CD4-positive, alpha-beta T cell treated with Interleukin-6 for 4 hours (primary cell): ENCODE results near the gene NPTXR.

Experiments used
- DNase-seq: peaks from one replicate; pipeline ENCODE4 v3.0.0-alpha.2; 2020; ENCODE audit warnings: mixed read lengths

Gene NPTXR

GRCh38 chr22:38793317-38793716 lies 50.5 kb downstream of the NPTXR start:
- DNase-seq = no peak

DNA sequence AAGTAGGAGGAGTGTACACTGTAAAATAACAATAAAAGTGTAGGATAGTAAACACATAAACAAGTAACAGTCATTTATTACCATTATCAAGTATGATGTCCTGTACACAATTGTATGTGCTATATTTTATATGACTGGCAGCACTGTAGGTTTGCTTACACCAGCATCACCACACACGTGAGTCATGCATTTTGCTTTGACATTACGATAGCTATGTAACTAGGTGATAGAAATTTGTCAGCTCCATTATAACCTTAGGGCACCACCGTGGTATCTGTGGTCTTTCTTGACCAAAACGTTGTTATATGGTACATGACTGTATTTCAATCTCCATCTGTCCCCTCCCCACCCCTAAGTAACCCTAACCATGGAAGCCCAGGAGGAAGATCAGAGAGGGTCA lies 51.0 kb downstream of the NPTXR start:
- DNase-seq = no peak

DNA sequence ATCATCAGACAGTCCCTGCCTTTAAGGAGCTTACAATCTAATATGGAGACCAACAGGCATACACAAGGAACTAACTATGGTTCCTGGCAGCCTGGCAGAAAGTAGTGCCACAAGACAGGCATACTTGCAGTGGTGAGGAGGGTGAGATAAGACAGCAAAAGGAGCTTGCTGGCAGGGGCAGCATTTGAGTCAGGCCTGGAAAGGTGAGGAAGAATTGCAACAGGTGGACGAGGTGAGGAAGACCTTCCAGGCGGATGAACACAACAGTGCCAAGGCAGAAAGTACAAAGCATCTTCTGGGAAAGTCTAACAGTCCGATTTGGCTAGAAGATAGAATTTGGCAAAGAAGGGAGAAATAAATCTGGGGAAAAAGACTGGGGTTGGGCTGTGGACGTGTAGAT lies 54.2 kb downstream of the NPTXR start:
- DNase-seq = no peak

DNA sequence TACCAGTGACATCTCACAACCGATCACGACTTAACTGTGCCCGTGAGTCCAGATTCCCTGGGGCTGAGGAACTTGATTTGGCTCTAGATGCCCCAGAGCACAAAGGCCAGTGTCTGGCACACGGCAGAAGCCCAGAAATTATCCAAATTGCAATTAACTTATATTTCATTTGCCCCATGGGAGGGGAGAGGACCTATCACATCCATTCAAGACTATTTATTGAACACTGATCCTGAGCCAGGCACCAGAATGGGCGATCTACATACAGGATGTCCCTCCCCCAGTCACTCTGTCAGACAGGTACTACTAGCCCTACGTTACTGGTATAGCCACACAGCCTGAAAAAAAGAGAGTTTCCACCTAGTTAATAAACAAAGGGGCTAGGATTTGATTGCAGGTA lies 55.0 kb downstream of the NPTXR start:
- DNase-seq = no peak

GRCh38 chr22:38788021-38788816 lies 55.6 kb downstream of the NPTXR start:
- DNase-seq = no peak

- DNase-seq = no peak
Observed at GRCh38 chr22:38786631-38787030, 57.2 kb downstream of the NPTXR start.

- no peak for DNase-seq
Observed at GRCh38 chr22:38784856-38785255, 59.0 kb downstream of the NPTXR start.

DNA sequence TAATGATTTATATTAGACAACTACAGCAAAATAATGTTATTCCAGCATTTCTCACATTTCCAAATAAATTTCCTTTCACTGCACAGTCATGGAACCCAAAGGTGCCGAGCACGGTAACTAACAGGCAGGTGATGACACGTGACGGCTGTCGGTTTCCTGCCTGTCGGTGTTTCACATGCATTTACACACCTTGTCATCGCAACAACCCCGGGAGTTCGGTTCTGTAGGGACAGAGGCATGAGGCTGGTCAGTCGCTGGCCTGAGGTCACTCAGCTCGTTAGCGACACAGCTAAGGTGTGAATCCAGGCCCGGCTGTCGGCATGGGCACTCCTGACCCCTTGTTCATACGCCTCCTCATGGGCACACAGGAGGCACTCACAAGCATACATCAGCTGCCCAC lies 59.8 kb downstream of the NPTXR start:
- DNase-seq = no peak

DNA sequence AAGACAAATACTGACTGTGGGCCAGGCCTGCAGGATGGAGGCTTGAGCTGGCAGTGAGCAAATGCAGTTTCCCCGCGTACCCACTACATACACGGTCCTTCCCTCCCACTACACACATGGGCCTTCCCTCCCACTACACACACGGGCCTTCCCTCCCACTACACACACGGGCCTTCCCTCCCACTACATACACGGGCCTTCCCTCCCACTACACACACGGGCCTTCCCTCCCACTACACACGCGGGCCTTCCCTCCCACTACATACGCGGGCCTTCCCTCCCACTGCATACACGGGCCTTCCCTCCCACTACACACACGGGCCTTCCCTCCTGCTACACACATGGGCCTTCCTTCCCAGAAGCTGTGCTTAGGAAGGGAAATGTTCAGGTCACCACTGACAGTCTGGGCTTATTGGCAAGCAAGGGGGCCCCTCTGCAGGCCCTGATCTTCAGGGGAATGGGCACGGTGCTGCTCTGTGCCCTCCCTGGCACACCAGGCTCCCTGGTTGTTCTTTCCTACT lies 60.7 kb downstream of the NPTXR start:
- DNase-seq = no peak

- DNase-seq = no peak
Observed at GRCh38 chr22:38782402-38783094, 61.3 kb downstream of the NPTXR start.

DNA sequence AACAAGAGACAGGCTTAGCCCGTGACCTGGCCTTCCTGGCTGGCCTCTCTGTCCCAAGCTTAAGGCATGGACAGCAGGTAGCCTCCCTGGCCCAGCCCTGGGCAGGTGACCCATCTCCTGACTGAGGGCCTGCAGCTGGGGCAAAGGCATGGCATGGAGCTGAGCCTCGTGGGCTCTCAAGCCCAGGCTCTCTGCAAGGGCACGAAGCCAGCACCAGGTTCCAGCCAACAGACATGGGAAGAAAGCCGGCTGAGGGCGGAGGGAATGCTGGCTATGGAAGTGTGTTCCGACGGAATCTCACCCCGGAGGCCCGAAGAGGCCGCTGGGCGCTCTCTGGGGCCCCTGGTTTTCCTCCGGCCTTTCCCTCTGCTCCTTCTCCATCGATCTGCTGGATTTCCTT lies 62.8 kb downstream of the NPTXR start:
- no peak for DNase-seq

- DNase-seq = no peak
Observed at GRCh38 chr22:38777087-38777671, 66.6 kb downstream of the NPTXR start.

DNA sequence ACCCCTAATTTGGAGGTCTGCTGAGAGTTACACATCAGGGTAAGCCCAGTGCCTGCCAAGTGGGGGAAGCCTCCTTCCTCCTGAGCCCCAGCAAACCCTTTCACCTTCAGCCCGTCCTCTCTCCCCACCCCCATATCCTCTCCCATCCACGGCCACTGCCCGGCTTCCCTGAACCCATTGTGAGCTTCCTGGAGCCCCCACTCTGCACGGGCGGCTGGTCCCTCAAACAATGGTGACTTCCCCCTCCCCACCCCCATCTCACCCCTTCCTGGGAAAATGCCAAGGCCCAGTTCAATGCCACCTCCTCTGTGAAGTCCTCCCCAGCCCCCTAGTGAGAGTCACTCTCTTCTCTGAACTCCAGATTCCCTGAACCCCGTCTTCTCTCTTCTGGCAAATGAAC lies 67.7 kb downstream of the NPTXR start:
- no peak for DNase-seq

DNA sequence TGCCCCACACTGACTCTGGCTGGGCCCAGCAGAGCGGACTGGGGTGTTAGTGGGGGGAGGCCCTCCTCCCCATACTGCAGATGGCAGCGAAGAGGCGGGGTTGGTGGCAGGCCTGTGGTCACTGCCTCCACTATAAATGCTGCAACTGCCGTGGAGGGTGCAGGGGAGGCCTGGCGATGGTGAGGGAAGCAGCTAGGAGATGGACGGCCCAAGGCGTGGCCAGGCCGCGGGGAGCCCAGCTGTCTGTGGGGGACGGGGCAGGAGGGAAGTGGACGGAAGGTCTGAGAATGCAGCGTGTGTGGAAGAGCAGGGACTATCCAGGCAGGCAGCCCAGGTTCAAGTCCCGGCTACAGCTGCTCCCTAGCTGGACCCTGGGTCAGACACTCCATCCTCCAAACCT lies 68.2 kb downstream of the NPTXR start:
- DNase-seq = no peak

GRCh38 chr22:38774496-38775166 lies 69.2 kb downstream of the NPTXR start:
- no peak for DNase-seq

DNA sequence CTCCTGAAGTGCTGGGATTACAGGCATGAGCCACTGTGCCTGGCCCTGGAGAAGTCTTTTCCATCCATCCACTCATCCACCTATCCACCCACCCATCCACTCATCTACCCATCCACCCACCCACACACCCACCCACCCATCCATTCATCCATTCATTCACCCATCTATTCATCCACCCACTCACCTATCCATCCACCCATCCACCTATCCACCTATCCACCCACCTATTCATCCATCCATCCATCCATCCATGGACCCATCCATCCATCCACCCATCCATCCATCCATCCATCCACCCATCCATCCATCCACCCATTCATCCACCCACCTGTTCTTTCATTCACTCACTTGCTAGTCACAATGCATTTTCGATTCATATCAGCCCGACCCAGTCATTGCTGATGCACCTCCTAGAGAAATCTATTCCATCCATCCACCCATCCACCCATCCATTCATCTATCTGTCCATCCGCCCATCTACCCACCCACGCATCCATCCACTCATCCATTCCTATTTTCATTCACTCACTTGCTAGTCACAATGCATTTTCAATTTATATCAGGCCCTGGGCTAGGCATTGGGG lies 70.4 kb downstream of the NPTXR start:
- no peak for DNase-seq

DNA sequence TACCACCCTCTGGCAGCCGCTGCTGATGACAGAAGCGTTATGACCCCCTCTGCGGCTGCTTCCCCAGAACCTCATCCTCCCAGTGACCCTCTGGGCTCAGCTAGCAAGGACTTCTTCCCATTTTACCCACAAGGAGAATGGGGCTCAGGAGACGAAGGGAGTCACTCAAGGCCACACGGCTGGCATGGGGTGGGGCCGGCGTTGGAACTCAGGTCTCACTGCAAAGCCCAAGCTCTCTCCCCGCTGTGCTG lies 71.3 kb downstream of the NPTXR start:
- DNase-seq = no peak

DNA sequence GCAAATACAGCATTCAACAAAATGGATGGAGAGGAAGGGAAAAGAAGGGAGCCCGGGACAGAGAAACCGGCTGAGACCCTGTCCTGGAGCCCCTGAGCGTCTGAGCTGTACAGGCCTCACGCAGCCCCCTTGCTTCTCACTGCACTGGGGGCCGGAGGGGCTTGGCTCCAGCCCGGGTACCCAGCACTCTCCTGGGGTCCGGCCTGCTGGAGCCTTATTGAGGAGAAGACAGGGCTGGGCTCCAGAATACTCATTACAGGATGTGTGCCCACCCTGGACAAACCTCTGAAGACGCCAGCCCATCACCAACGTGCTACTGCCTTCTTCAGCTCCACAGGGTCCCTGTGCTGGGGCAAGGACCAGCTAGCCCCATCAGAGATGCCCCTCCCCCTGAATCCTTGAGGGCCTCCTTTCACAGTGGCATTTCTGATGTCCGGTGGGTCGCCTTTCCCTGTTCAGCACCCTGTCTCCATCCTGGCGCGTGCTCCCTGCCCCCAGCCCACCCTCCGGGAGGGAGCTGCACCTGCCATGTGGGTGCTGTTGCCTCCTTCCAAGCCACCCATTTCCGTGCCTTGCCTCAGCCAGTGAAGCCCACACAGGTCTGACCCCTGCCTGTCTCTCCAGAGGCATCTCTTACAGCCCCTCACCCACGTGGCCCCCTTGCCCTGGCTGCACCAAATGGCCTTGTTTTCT lies 73.4 kb downstream of the NPTXR start:
- no peak for DNase-seq
